ENCODE results near the gene KLHL22.

Gene KLHL22

DNA sequence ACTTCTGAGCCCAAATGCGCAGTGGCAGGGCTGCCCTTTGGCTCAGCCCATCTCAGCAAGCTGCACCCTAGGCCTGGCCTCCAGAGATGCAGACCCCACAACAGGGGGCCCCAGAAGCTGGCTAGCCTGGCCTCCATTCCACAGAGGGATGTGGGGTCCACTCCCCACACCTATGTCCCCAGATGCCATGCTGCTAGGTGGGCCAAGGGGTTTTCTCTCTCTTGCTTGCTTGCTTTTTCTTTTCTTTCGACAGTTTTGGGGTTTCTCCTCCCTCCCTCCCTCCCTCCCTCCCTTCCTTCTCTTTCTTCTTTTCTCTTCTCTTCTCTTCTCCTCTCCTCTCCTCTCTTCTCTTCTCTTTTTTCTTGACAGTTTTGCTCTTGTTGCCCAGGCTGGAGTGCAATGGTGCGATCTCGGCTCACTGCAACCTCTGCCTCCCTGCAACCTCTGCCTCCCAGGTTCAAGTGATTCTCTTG lies 67.6 kb downstream of the KLHL22 start:
- DNase-seq (ENCODE audit: low spot score) = peak; percentile 23
- in situ Hi-C loops (cut with MboI; ENCODE audit: low pct_unique_long_range_greater_than_20kb, low sequenced_read_pairs, unreplicated experiment) = no loop called here
- TF ChIP-seq, protein P1, sequence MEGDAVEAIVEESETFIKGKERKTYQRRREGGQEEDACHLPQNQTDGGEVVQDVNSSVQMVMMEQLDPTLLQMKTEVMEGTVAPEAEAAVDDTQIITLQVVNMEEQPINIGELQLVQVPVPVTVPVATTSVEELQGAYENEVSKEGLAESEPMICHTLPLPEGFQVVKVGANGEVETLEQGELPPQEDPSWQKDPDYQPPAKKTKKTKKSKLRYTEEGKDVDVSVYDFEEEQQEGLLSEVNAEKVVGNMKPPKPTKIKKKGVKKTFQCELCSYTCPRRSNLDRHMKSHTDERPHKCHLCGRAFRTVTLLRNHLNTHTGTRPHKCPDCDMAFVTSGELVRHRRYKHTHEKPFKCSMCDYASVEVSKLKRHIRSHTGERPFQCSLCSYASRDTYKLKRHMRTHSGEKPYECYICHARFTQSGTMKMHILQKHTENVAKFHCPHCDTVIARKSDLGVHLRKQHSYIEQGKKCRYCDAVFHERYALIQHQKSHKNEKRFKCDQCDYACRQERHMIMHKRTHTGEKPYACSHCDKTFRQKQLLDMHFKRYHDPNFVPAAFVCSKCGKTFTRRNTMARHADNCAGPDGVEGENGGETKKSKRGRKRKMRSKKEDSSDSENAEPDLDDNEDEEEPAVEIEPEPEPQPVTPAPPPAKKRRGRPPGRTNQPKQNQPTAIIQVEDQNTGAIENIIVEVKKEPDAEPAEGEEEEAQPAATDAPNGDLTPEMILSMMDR (IDR thresholded peaks at IDR 0.05; ENCODE audit: extremely low read depth, insufficient read depth, missing control alignments) = no peak

DNA sequence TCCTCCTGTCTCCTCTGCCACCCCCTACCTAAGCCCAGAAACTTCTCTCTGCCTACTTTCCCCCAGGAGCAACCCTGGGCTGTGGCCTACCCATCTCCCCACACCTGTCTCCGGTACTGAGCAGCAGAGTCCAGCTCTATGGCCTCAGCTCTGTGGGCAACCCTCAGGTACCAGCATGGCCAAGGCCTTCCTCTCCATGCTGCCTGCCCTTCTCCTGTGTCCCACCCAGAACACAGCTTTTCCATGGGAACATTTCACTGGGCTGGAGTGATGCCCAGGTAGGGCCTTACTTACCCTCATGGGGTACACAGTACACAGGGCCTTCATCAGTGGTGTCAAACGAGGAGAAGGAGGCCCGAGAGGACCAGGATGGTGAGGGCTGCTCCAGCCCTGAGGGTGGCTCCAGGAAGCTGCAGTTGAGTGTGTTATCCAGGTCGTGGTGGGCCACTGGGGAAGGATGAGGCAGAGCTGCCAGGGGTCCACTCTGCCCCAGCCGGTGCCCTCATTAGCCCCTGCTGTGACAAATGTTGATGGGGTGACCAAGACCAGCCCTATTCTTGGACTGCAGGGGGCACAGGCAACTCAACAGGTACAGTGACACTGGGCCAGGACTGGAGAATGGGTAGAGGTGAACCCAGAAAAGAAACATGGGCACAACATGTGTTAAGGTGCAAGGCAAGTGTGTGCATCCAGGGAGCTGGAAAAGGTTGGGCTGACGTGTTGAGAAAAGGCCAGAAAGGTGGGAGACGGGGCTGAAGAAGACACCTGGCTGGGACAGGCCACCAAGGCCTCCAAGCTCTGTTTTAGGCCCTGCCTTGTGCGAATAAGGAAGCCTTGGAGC lies 68.3 kb downstream of the KLHL22 start:
- in situ Hi-C loops (cut with MboI; ENCODE audit: low pct_unique_long_range_greater_than_20kb, low sequenced_read_pairs, unreplicated experiment) = no loop called here
- DNase-seq (ENCODE audit: low spot score) = peak; percentile 31
- TF ChIP-seq, protein P1 (IDR thresholded peaks at IDR 0.05; ENCODE audit: extremely low read depth, insufficient read depth, missing control alignments) = no peak

DNA sequence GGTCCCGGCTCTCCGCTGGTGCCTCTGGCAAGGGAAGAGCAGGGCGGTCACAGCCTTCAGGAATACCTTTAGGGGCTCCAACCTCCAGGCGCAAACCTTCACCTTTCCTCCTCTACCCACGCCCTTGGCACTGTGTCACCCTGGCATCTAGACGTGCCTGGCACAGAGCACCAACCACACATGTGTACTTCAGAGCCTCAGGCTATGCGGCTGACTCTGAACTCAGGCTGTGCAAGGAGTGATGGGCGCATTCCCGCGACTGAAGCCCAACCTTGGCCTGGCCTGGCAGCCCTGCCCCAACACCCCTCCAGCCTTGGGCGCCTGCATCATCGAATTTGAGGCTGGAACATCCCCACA lies 69.4 kb downstream of the KLHL22 start:
- no peak for DNase-seq (ENCODE audit: low spot score)
- in situ Hi-C loops (cut with MboI; ENCODE audit: low pct_unique_long_range_greater_than_20kb, low sequenced_read_pairs, unreplicated experiment) = no loop called here
- TF ChIP-seq, protein P1 (IDR thresholded peaks at IDR 0.05; ENCODE audit: extremely low read depth, insufficient read depth, missing control alignments) = no peak

DNA sequence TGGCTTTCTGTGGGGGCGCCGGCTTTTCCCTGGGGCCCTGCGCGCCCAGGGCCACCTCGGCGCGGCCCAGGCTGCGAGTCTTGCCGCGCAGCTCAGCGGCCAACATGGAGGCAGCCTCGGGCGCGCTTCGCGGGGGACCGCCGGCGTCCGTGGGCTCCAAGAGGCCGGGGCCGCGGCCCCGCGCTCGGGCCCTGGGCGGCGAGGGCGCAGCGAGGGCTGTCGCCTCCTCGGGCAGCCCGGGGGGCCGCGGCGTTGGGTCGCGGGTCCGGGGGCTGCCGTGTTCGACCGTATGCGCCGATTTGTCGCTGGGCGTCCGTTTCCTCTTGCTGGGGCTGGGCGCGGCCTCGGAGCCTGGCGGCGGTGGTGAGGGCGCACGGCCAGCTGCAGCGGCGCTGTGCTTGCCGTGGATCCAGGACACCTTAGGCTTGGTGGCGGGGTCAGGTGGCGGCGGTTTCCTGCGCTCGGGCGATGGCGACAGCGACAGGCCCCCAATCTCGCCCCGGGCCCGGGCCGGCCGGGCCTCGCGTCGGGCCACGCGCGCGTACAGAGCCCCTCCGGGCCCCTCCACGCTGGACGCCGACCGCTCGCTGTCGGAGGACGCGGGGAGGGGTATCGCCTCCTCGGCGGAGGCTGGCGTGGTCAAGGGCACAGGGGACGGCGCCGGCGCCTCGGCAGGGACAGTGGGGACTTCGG lies 69.9 kb downstream of the KLHL22 start:
- DNase-seq (ENCODE audit: low spot score) = no peak
- in situ Hi-C loops (cut with MboI; ENCODE audit: low pct_unique_long_range_greater_than_20kb, low sequenced_read_pairs, unreplicated experiment) = no loop called here
- TF ChIP-seq, protein P1 (IDR thresholded peaks at IDR 0.05; ENCODE audit: extremely low read depth, insufficient read depth, missing control alignments) = no peak

DNA sequence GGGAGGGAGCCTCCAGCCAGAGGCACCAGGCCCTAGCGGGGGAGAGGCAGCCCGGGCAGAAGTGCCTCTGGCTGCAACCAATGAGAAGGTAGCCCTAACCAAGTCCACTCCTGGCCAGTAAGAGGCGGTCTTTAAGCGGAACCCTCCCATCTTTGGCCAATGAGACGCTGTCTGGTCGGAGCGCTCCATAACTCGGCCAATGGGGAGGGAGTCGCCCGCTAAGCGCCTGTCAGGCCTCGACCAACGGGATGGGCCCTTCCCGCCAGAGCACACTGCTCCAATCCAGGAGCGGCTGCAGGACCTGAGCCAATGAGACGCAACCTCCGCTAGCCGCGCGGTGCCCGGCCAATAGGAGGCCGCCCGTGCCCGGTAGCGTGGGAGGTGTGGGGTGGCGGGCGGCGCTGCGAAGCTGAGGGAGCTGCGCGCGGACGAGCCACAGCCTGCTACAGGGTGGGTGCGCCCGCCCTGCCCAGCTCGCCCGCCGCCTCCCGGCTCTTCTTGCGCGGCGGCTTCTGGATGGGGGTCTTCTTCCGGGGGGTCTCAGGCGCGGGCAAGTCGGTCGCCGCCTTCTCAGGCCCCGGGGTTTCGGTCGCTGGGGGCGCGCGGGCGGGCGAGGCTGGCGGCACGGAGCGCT lies 70.5 kb downstream of the KLHL22 start:
- DNase-seq (ENCODE audit: low spot score) = no peak
- TF ChIP-seq, protein P1 (IDR thresholded peaks at IDR 0.05; ENCODE audit: extremely low read depth, insufficient read depth, missing control alignments) = no peak
- in situ Hi-C loops (cut with MboI; ENCODE audit: low pct_unique_long_range_greater_than_20kb, low sequenced_read_pairs, unreplicated experiment) = no loop called here

DNA sequence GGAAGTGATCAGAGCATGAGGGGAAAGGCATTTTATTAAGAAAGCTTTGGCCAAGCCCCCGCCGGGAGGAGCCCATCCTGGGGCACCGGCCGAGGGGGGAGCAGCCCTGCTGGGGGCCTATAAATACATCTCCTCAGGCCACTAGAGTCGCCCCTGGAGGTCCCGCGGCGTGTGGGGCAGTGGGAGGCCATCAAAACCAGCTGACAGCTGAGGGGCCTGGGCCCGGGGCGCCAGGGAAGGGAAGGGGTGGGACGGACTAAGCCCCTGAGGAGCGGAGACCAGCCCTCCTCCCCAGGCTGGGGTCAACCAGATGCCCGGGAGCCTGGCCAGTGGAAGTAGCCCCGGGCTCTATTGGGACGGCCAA lies 71.0 kb downstream of the KLHL22 start:
- in situ Hi-C loops (cut with MboI; ENCODE audit: low pct_unique_long_range_greater_than_20kb, low sequenced_read_pairs, unreplicated experiment) = no loop called here
- TF ChIP-seq, protein P1 (IDR thresholded peaks at IDR 0.05; ENCODE audit: extremely low read depth, insufficient read depth, missing control alignments) = no peak
- DNase-seq (ENCODE audit: low spot score) = no peak

All from GM13977 (cell line).